Lung (tissue), 12 donors: ENCODE measurements around the gene DRD3. TPM values are rescaled to one million over a fixed set of nuclear protein-coding genes. Genes with fewer than 3 reads are reported as not detected.

ENCODE experiments used
- ATAC-seq: fragments of 200-7000 bp; cut with Tn5 transposase; one replicate; pipeline ENCODE4 v1.9.1; 2020; ENCODE audit warnings: moderate number of reproducible peaks; ENCODE audit not compliant: insufficient read depth, low FRiP score
- DNase-seq, 3 donors: peaks; one replicate each; pipeline ENCODE4 v3.0.0-alpha.2; 2013 to 2017
- H3K27ac ChIP-seq, 2 donors: one replicate each; pipeline ENCODE4 v1.5.1; 2013; ENCODE audit warnings: mild to moderate bottlenecking in 2 of 2, moderate library complexity in 2 of 2, control low read depth in 1 of 2, inconsistent platforms in 1 of 2, low read depth in 1 of 2, low read length in 1 of 2
- H3K27me3 ChIP-seq, 3 donors: one replicate each; pipeline ENCODE4 v1.5.1; 2013; ENCODE audit warnings: low read length in 2 of 3; ENCODE audit not compliant: control insufficient read depth in 3 of 3, insufficient read depth in 3 of 3
- H3K36me3 ChIP-seq, 4 donors: one replicate each; pipeline ENCODE4 v1.5.1; 2013; ENCODE audit warnings: low read length in 4 of 4, mild to moderate bottlenecking in 1 of 4, moderate library complexity in 1 of 4; ENCODE audit not compliant: control insufficient read depth in 4 of 4, insufficient read depth in 4 of 4
- H3K4me1 ChIP-seq, 5 donors: one replicate each; pipeline ENCODE4 v1.5.1; 2013; ENCODE audit warnings: low read length in 5 of 5, mild to moderate bottlenecking in 2 of 5, moderate library complexity in 1 of 5; ENCODE audit not compliant: control insufficient read depth in 5 of 5, insufficient read depth in 5 of 5
- H3K4me3 ChIP-seq: one replicate; pipeline ENCODE4 v1.5.1; 2013; ENCODE audit warnings: mild to moderate bottlenecking, control low read depth, moderate library complexity
- H3K9ac ChIP-seq, 2 donors: one replicate each; pipeline ENCODE4 v1.5.1; 2013; ENCODE audit warnings: low read length in 2 of 2, control low read depth in 1 of 2; ENCODE audit not compliant: insufficient read depth in 1 of 2
- H3K9me3 ChIP-seq, 4 donors: one replicate each; pipeline ENCODE4 v1.5.1; 2013; ENCODE audit warnings: low read length in 3 of 4, mild to moderate bottlenecking in 1 of 4, moderate library complexity in 1 of 4; ENCODE audit not compliant: control insufficient read depth in 4 of 4, insufficient read depth in 3 of 4
- CTCF ChIP-seq: IDR thresholded peaks from 2 replicates; pipeline ENCODE4 v1.5.1; 2012; ENCODE audit warnings: mild to moderate bottlenecking; ENCODE audit errors: control extremely low read depth, extremely low read depth
- WGBS, 2 donors: extraction: QIAGEN DNeasy Blood & Tissue Kit; methylation state at CpG; one replicate each; pipeline ENCODE4 v1.1.7; 2013; 5-methylcytosine and 5-hydroxymethylcytosine counted together
- polyA plus RNA-seq, 2 donors: library from polyadenylated mRNA; stranded (reverse); fragments of 200-250 nt; gene quantifications; one replicate each; pipeline ENCODE4 v1.2.1, GENCODE V29; 2013
- total RNA-seq, 2 donors: library from RNA; depleted of rRNA in 1 of 2; stranded (reverse); fragments of >200 nt in 1 of 2; gene quantifications; one replicate each; pipeline ENCODE4 v1.2.1, GENCODE V29; 2014 to 2021
- donor health status: control.
- donor health status: control.
- donor health status: Bipolar disorder and iron deficiency.
- donor health status: healthy.
- donor health status: DM: yes; HTN: yes; CAD: no.

Gene DRD3
- total and polyA plus RNA-seq, 4 donors, result not detected

GRCh38 chr3:114216186-114216970, 37.5 kb upstream of the DRD3 start:
- no peak for TF ChIP-seq CTCF
- WGBS, 2 donors, result 89% methylated on average over 5 of the region's 5 CpGs
- no peak for DNase-seq

GRCh38 chr3:114214542-114215341, 35.9 kb upstream of the DRD3 start:
- WGBS, 2 donors, result 66 to 72% methylated on average over 6 of the region's 6 CpGs

More at GRCh38 chr3:114216186-114216970, 37.5 kb upstream of the DRD3 start:
- H3K27ac ChIP-seq, result no peak overlapping the region
- no peaks in the 10 kb centered on the region for H3K36me3 ChIP-seq
- no peaks in the 10 kb centered on the region for H3K9me3 ChIP-seq
- no peaks in the 10 kb centered on the region for H3K27me3 ChIP-seq
- H3K4me1 ChIP-seq, result peaks cover 0 to 15% (median 7%) of the 10 kb centered on the region in 5 donors
- no peak for ATAC-seq
- no peak overlapping the region for H3K4me3 ChIP-seq
- H3K9ac ChIP-seq, result no peak overlapping the region

GRCh38 chr3:114213627-114214541, 35.0 kb upstream of the DRD3 start:
- Histone ChIP-seq H3K36me3 (no peaks in the 10 kb centered on the region), H3K4me3 (no peak overlapping the region), H3K27ac (peak overlapping the region in 1 of 2 donors; percentile 48), H3K4me1 (peaks cover 0 to 15% (median 7%) of the 10 kb centered on the region in 5 donors), H3K27me3 (no peaks in the 10 kb centered on the region), H3K9me3 (no peaks in the 10 kb centered on the region), H3K9ac (no peak overlapping the region)
- no peak for TF ChIP-seq CTCF
- peak; percentile 88 to 98 (median 92) for DNase-seq
- ATAC-seq, result peak; percentile 64
- WGBS, 2 donors, result 13 to 14% methylated on average over 19 of the region's 19 CpGs

More at GRCh38 chr3:114214542-114215341, 35.9 kb upstream of the DRD3 start:
- Histone ChIP-seq H3K9me3 (no peaks in the 10 kb centered on the region), H3K27me3 (no peaks in the 10 kb centered on the region), H3K9ac (no peak overlapping the region), H3K36me3 (no peaks in the 10 kb centered on the region), H3K4me3 (no peak overlapping the region), H3K4me1 (peaks cover 0 to 15% (median 7%) of the 10 kb centered on the region in 5 donors), H3K27ac (peak overlapping the region in 1 of 2 donors; percentile 48)
- no peak for DNase-seq
- peak; percentile 30 for ATAC-seq
- no peak for TF ChIP-seq CTCF
